Stimulated activated CD8-positive, alpha-beta memory T cell treated with anti-CD3 and anti-CD28 coated beads, Interleukin-7, amount 100 ng/mL, for 24 hours (primary cell): ENCODE measurements around the gene MYBPC1.
"Not testable (repeated sequence)": the region's sequence is repeated elsewhere in the genome, so short reads cannot be mapped to it uniquely, and the experiment has no call there.

Source experiments
- DNase-seq: peaks from one replicate; pipeline ENCODE4 v3.0.0-alpha.2; 2020; ENCODE audit warnings: low read depth

Gene MYBPC1, protein sequence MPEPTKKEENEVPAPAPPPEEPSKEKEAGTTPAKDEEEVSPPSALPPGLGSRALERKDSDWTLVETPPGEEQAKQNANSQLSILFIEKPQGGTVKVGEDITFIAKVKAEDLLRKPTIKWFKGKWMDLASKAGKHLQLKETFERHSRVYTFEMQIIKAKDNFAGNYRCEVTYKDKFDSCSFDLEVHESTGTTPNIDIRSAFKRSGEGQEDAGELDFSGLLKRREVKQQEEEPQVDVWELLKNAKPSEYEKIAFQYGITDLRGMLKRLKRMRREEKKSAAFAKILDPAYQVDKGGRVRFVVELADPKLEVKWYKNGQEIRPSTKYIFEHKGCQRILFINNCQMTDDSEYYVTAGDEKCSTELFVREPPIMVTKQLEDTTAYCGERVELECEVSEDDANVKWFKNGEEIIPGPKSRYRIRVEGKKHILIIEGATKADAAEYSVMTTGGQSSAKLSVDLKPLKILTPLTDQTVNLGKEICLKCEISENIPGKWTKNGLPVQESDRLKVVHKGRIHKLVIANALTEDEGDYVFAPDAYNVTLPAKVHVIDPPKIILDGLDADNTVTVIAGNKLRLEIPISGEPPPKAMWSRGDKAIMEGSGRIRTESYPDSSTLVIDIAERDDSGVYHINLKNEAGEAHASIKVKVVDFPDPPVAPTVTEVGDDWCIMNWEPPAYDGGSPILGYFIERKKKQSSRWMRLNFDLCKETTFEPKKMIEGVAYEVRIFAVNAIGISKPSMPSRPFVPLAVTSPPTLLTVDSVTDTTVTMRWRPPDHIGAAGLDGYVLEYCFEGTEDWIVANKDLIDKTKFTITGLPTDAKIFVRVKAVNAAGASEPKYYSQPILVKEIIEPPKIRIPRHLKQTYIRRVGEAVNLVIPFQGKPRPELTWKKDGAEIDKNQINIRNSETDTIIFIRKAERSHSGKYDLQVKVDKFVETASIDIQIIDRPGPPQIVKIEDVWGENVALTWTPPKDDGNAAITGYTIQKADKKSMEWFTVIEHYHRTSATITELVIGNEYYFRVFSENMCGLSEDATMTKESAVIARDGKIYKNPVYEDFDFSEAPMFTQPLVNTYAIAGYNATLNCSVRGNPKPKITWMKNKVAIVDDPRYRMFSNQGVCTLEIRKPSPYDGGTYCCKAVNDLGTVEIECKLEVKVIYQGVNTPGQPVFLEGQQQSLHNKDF

DNA sequence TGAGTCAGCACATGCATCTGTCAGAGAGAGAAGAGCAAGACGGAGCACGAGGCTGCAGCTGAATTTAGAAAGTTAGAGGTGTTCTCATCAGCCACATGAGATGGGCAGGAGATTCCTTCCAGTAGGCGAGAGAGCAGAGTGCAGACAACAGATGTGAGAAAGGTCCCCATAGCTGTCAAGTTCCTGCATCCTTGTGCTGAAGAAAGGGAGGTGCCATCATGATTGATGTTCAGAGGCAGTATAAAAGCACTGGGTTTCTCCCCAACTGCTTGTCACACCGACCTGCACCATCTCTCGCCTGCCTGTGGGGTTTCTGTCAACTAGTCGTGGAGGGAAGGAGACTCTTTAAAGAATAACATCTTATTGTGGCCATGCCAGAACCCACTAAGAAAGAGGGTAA lies at the start of gene MYBPC1:
MYBPC1 (plus strand) TSS at position 272 of the 400 bp plus-strand sequence; CDS start at position 372, 100 bp downstream.
- no peak for DNase-seq

DNA sequence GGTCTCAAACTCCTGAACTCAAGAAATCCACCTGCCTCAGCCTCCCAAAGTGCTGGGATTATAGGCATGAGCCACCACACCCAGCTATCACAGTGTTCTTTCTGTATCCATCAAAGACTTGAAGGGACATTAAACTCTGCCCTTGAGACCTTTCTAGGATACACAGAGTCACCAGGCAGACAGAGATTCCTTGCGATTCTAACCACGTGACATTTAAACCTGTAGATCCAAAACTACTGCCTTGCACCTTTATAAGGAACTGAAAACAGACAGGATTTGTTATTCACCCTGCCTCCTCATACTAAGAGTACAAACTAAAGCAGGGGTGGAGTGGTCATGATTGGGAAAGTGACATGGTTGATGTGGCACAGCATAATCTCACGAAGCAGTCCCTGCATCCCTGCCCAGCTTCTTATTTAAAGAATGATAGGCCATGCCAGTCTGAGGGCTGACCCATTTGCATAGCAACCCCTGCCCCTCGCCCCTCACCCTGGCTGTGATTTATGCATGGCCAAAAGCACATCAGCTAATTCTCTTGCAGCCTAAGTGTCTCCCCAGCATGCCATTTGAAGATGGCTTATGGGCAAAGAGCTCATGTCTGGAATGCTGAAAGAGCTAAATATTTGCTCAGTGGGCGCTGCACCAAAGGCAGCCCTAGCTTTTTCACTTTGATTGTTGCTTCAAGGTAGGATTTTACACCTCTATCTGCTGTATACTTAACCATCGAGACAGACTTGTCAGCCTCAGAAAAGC lies 43.2 kb upstream of the MYBPC1 start:
- no peak for DNase-seq

DNA sequence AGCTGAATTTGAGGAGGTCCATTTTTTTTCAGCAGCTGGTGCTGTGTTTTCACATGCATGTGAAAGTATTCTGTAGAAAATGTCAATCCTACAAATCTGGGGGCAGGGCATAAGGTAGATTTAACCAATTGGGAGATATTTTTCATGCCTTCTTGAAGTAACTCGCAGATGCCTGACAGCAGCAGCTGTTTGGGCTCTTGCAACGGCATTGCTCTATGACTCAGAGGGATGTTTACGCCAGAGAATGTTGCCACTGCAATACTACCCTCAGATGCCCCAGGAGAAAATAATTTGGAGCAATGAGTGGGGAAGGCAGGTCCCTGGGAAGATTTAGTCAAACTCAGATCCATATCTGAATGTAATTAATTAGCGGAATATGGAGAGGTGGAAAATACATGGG lies 42.5 kb upstream of the MYBPC1 start:
- DNase-seq, result no peak

DNA sequence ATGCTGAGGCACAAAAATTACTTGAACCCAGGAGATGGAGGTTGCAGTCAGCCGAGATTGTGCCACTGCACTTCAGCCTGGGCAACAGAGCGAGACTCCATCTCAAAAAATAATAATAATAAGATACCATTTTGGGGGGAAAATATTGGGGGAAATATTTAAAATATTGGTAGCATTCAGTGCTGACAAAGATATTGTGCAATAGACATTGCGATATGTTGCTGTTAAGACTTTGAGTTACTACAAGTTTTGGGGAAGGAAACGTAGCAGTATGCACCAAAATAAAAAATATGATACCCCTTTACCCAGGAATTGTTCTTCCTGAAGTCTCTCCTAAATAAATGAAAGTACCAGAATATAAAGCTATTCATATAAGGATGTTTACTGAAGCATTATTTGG lies 37.7 kb upstream of the MYBPC1 start:
- no peak for DNase-seq

DNA sequence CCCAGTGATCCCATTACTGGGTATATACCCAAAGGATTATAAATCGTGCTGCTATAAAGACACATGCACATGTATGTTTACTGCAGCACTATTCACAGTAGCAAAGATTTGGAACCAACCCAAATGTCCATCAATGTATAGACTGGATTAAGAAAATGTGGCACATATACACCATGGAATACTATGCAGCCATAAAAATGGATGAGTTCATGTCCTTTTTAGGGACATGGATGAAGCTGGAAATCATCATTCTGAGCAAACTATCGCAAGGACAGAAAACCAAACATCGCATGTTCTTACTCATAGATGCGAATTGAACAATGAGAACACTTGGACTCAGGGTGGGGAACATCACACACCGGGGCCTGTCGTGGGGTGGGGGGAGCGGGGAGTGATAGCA lies 36.0 kb upstream of the MYBPC1 start:
- DNase-seq, result not testable (repeated sequence)

DNA sequence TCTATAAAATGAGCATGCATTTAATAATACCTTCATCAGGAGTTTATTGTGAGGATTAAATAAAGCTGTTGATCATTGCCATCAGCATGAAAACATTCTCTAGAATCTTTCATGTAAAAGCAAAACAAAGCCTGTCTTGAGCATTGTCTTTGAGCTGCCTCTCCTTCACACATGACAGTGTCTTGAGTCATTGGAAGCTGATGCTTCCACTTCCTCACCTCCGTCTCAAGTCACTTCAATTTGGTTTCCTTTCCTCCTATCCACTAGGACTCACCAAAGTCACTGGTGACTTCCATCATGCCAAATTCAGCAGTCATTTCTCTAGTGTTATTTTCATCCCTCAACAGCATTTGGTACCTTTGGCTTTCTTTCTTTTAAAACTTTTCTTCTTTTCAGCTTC lies 31.6 kb upstream of the MYBPC1 start:
- no peak for DNase-seq

DNA sequence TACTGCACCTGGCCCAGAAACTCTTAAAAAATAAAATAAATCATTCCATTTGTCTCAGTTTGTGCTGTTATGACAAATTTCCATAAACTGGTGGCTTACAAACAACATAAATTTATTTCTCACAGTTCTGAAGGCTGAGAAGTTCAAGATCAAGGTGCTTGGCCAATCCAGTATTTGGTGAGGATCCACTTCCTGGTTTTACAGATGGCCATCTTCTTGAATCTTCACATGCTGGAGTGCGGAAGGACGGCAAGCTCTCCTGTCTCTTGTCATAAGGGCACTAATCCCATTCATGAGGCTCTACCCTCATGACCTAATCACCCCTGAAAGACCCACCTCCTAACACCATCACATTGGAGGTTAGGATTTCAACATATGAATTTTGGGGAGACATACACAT lies 29.9 kb upstream of the MYBPC1 start:
- no peak for DNase-seq

DNA sequence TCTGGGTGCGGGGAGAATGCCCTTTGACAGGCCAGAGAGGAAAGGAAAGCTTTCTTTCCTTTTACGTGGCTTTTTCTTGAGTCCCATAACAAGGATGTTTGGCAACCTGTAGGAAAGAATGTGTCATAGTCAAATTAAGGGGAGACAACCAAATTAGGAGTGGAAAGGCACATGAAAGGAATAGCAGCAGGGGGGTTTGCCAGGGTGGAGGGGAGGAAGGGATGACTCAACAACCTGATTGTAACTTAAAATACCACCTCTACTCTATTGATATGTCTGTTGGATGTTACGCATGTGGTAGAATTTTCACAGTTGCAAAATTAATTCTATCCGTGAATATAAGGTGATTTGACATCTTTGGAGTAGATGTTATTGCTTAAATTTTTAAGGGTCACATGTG lies 28.5 kb upstream of the MYBPC1 start:
- no peak for DNase-seq

DNA sequence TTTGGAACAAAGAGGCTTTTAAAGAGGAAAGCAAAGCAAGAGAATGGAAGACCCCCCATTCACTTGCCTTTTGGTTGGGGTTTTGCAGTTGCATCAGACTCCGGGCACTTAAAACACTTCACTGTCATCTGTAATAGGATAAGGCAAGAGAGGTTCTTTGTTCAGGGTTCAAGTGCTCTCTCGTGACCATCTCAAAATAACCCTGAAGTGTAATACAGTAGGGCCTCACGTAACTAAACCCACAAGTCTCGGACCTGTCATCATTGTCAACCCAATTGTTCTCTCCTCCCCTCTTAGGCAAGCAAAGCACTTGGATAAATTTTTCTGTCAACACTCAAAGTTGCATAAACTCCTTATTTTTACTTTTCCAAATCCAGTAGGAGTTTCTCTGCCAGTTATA lies 26.9 kb upstream of the MYBPC1 start:
- no peak for DNase-seq

DNA sequence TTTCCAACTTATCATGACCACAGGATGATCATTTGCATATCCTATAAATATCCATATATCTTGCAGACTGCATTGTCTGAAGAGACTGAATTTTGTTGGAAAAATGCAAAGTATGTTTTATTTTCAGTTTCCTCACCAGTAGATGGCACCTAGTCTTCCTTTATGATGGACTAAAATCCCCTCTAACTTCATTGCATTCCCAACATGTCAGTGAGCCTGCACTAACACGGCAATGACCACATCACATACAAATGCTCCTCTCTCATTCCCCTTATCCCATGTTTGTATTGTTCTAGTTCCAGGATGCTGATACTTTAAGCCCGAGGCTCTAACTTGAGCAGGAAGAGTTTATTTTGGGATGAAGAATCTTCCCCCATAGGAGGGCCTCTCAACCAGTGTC lies 24.7 kb upstream of the MYBPC1 start:
- DNase-seq, result no peak

DNA sequence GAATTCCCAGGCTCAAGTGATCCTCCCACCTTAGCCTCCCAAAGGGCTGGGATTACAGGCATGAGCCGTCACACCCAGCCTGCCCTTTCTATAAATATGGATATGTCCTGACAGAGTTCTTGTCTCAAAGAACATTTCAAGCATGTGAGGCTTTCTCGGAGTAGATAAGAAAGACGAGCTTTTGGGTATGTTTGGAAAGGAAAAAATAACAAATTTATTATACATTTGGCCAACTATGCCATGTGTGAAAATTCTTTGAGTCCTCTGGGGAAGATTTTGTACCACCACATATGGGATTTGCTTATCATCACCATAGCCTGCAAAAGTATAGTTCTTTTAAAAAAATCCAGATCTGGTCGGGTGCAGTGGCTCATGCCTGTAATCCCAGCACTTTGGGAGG lies 23.7 kb upstream of the MYBPC1 start:
- DNase-seq, result no peak

DNA sequence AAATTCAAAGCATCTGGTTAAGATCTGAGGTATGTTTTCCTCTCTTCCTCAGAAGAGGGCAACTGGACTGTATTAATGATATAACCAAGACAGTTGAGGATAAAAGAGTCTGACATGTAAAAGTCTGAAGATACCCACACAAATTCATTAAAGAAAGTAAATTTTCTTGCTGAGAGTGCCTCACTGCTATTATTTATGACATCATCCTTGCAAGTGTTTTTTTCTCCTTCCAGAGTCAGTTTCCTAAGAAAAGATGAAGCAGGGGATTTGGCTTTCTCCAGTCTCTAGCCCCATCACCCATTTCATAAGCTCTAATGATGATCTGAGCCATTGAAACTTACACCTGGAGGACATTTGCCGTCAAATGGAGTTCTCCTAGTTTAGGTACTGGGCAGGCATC lies 21.0 kb upstream of the MYBPC1 start:
- no peak for DNase-seq

DNA sequence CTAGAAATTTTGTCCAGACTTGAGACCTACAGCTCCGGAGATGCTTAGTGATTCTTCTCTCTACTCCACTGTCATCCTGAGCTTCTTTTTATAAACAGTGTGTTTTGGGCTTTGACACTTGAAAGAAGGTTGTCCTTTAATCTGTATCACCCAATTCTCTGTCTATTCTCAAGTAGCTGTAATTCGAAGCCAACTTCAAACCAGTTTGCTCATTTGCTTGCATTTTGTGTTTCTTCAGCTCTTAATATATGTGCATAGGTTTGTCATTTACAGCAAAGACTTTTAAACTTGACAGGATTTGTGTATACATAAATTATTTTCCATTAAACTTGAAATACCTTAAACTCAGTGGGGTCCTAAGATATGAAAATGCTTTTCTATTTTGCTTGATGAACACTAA lies 16.4 kb upstream of the MYBPC1 start:
- DNase-seq, result no peak

DNA sequence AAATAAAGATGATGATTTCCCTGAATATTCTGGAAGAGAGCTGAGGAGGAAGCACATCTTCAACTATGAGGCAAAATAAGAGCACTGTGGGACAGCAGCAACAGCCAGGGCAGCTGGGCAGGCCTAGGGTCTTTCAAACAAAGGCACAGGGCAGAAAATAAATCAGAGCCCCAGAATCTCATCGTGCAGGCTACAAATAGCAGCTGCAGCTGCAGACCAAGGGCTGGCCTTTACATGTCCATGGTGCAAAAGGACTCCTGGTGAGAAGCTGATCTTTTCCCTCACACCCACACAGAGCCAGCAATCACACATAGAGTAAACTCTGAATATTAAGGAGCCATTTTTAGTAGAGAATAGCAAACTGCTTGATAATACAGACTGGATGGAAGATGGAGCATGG lies 13.6 kb upstream of the MYBPC1 start:
- no peak for DNase-seq

DNA sequence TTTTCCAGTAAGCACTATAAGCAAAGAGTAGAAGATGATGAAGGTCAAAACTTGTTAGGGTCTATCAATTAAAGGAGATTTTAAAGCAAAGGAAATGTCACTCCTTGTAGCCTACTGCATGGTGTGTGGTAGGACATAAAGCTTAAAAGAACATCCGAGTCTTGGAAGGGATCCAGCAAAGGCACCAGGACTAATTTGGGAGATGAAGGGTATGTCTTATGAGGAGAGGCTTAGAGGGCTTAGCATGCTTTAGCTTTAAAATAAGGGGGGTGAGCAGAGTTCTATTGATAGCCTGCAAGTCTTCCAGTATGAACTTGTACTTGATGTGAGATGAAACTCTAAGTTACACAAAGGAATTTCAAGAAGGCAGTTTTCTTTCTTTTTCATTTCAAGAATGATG lies 11.8 kb upstream of the MYBPC1 start:
- DNase-seq, result no peak

DNA sequence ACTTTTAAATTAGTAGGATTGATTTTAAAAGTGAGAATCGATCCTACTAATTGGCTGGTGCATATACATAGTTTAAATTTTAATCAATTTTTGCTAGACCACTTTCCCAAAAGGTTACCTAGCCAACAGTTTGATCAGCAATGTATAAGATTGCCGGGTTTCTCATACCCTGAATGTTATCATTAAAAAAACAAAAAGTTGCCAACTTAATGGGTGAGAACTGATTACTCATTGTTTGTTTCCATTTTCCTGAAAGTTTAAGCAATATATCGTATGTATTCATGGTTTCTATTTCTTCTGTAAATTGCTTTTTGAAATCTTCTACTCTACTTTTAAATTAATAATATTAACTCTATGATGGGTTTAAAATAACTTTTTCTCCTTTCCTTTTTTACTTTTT lies 4.4 kb upstream of the MYBPC1 start:
- DNase-seq, result no peak

DNA sequence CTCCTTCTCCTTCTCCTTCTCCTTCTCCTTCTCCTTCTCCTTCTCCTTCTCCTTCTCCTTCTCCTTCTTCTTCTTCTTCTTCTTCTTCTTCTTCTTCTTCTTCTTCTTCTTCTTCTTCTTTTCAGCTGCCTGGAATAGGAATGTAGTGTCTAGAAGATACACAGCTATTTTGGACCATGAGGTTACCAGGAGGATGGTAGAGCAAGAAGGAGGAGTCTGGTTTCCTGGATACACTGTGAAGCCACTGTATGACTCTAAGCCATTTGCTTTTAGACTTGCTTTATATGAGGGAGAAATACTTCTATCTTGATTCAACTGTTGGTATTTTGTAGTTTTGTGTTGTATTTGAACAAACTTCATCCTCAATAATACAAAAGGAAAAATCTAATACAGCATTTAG lies 3.0 kb upstream of the MYBPC1 start:
- no peak for DNase-seq

DNA sequence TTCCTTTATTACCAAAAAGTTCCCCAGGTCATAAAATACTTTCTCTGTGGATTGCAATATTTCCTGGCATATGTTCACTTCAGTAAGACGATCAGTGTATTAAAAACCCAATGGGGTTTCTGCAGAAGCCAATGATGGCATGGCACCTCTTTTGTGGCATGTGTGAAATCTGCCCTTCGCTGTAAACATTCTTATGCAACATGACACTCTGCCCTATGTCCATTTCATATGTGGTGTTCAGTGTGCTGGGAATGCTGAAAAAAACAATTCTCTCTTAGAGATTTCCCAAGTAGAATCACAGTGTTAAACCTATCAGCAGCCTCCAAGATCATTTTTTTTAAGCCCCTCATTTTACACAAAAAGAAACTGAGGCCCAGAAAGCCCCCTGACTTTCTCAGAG lies 2.3 kb upstream of the MYBPC1 start:
- DNase-seq, result no peak

DNA sequence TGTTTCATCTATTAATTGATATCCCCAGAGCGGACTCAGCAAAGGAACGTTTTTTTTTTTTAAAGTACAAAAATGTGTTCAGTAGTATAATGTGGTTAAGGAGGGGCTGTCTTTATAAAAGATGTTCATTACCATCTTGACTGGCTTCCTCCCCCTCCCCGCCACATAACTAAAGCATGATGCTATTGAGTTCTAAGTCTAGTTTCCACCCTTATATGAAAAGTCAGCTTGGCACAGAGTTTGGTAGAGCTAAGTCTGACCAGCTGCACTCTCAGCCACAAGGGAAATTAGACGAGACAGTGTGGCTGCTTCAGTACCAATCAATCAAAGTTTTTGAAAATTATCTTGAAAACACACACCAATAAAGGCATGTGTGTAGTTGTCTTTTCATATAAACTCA lies 1.9 kb upstream of the MYBPC1 start:
- no peak for DNase-seq

DNA sequence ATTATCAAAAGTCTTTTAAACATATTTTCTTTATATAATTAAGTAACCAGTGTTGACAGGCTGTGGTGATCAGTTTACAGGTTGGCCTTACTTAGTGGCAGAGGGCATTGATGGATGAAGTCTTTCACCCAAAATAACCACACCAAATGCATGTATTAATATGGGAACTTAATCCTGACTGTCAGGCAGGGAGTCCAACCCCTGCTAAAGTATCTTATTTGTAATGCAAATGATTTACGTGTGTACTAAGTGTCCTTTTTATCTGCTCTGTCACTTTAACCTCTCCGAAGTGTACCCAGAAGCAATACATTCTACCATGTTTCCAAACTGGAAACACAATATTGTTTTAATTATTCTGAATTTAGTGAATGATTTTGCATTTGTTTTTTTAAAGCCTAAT lies 1.4 kb downstream of the MYBPC1 start:
- DNase-seq, result no peak

DNA sequence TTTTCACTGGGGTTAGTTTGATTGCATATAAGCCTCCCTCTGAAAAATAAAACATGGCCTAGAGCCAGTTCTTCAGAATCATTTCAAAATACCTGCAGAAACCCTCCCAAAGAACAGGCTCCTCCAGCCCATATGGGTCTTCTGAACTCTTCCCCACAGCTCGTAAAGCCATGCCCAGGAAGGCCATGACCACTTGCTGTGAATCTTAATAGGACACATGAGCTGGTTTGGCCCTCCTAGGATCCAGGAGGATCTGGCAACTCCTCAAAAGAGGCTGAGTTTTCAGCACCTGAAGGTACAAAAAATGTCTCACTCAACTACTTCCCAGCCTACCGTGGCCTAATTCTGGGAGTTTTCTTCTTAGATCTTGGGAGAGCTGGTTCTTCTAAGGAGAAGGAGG lies 2.4 kb downstream of the MYBPC1 start:
- no peak for DNase-seq

DNA sequence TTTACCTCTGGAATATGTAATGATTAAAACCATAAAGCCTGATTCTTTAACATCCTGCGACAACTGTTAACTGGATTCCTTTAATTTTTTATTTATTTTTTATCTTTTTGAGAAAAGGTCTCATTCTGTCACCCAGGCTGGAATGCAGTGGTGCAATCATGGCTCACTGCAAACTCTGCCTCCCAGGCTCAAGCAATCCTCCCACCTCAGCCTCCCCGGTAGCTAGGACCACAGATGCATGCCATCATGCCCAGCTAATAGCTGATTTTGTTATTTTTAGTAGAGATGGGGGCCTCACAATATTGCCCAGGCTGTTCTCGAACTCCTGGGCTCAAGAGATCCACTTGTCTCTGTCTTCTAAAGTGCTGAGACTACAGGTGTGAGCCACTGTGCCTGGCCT lies 3.7 kb downstream of the MYBPC1 start:
- no peak for DNase-seq
